ENCODE measurements around the gene GALNT18.

The GALNT18 gene

DNA sequence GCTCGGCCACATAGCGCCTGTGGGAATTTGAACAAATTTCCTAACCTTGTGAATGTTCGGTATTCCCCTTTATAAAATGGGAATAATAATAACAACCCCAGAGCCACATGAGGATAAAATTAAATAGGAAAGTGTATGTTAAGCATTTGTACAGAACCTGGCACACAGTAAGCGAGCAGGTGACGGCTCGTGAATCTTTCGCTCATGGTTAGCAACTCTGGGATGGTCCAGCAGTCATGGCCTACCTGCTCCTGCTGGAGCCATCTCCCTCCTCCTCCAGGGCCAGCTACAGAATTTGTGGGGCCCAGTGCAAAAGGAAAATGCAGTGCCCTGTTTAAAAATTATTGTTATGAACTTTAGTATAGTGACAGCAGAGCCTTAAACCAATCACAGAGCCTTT lies 180.3 kb downstream of the GALNT18 start:
- in situ Hi-C loops (cut with MboI; ENCODE audit: low sequenced_read_pairs): no loop called here

- in situ Hi-C loops (cut with MboI; ENCODE audit: low sequenced_read_pairs): no loop called here
Measured at GRCh38 chr11:11441091-11441490, 180.7 kb downstream of the GALNT18 start.

GRCh38 chr11:11440144-11440543 lies 181.7 kb downstream of the GALNT18 start:
- in situ Hi-C loops (cut with MboI; ENCODE audit: low sequenced_read_pairs): no loop called here

DNA sequence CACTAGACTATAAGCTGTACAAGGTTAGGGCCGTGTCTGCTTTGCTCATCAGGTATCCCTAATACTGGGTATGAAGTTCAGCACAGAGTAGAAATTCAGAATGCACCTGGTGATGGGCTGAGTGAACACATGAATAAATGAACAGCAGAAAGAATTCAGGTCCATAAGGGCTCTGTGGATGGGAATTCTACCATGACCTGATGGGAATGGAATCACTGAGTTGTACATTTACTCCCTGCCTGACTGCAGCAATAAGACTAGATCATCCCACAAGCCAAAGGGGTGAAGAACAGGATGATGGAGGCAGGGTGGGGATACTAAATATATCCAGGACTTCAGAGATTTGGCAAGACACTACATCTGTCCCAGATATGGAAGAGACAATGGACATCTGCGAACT lies 182.2 kb downstream of the GALNT18 start:
- in situ Hi-C loops (cut with MboI; ENCODE audit: low sequenced_read_pairs): no loop called here

DNA sequence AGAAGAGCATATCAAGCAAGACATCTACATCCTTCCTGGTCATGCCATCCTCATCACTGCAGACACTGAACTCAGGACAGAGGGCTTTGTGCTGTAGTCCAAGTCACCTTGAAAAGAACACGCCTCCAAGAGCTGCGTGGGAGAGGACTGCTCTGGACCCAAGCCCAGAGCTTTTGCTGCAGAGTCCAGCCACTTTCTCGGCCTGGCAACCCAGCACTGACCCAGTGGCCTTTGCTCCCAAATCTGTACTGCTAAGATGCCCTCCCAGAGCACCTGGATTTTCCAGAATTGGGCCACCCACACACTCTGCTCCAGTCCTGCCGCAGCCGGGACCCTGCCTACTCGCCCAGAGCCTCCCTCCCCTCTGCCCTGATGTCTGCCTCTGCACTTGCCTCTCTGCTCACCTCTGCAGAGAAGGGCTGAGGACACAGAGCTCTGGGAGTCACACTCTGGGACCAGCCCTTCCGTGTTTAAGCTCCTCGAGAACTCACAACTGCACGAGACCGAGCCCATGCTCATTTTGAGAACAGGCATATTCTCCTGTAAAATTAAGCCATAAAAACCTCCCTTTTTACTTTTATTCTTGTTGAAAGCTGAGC lies 185.0 kb downstream of the GALNT18 start:
- in situ Hi-C loops (cut with MboI; ENCODE audit: low sequenced_read_pairs): no loop called here

DNA sequence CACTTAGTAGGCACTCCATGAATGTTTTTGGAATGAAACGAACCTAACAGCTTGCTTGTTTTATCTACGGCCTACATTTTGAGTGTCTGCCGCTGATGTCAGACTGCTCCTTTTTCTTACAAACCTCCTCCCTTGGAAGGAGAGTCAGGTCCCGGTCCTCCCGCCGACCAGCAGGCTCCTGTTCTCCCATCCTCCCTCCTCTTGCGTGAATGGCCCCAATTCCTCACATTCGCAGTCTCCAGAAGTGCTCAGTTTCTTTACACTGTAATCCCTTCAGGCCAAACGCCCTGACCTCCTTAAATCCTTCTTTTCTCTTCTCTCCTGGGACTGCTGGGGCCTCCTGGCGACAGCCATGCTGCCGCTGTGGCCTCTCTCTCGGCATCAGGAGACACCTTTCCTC lies 186.2 kb downstream of the GALNT18 start:
- in situ Hi-C loops (cut with MboI; ENCODE audit: low sequenced_read_pairs): no loop called here

GRCh38 chr11:11433960-11434359 lies 187.8 kb downstream of the GALNT18 start:
- in situ Hi-C loops (cut with MboI; ENCODE audit: low sequenced_read_pairs): no loop called here

- in situ Hi-C loops (cut with MboI; ENCODE audit: low sequenced_read_pairs): no loop called here
Measured at GRCh38 chr11:11432621-11433319, 189.0 kb downstream of the GALNT18 start.

GRCh38 chr11:11430431-11430830 lies 191.4 kb downstream of the GALNT18 start:
- in situ Hi-C loops (cut with MboI; ENCODE audit: low sequenced_read_pairs): no loop called here

DNA sequence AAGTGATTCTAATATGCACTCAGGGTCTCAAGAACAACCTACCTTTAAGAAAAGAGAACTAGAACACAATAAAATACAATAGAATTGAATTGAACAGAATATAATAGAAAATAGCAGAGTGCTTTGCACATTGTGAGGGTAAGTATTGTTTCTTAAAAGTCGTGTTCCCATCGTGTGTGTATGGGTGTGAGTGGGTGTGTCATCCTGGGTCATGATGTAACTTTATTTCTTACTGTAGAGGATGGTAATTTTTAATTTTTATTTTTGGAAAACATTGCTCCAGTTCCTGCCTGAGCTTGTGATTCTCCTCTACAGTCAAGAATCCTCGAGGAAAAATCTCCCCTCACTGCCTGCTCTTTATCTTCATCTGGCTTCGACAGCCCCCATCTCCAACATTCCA lies 193.1 kb downstream of the GALNT18 start:
- in situ Hi-C loops (cut with MboI; ENCODE audit: low sequenced_read_pairs): no loop called here

- in situ Hi-C loops (cut with MboI; ENCODE audit: low sequenced_read_pairs): no loop called here
Measured at GRCh38 chr11:11427542-11427941, 194.3 kb downstream of the GALNT18 start.

- in situ Hi-C loops (cut with MboI; ENCODE audit: low sequenced_read_pairs): no loop called here
Measured at GRCh38 chr11:11427140-11427539, 194.7 kb downstream of the GALNT18 start.

DNA sequence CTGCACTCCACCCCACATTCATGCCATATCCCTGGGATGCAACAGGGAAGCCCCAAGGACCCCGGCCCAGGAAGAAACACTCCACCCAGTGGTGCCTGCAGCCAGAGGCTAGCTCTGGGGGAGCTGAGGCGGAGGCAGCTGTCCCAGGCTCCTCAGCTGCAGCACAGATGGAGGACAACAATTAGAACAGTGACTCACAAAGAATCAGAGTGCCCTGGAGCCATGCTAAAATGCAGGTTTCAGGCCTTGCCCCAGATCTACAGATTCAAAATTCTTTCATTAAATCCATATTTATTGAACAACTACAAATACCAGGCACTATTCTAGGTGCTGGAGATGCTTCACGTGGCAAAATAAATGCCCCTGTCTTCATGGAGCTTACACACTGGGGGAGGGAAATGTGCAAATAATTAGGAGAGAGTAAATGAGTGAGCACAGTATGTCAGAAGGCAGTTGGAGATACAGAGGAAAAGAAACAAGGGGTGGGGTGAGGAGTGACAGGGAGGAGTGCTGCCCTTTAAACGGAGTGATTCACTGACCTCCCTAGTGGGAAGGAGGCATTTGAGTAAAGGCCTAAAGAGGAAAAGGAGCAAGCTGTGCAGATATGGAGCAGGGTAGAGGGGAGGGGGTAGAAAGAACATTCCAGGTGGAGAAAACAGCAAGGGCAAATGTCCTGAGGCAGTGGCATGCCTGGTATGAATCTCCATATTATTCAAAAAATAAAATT lies 195.4 kb downstream of the GALNT18 start:
- in situ Hi-C loops (cut with MboI; ENCODE audit: low sequenced_read_pairs): no loop called here

DNA sequence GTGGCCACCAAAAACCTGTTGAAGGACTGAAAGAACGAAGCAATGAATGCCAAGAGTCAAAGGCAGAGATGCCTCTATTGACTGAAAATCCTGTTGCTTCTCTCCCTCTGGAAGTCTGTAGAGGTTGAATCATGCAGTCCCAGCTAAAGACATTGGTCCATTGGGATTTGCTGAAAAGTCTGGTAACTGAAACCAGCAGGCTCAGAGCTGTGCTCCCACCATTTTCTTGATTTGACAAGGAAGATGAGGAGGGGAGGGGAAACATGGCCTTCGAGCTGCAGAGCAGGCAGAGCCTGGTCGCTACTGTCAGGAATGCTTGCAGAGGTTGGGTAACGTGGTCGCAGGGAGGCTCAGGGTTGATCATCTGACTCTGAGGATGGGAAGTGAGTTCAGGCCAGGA lies 196.0 kb downstream of the GALNT18 start:
- in situ Hi-C loops (cut with MboI; ENCODE audit: low sequenced_read_pairs): no loop called here

GRCh38 chr11:11424688-11425087 lies 197.1 kb downstream of the GALNT18 start:
- in situ Hi-C loops (cut with MboI; ENCODE audit: low sequenced_read_pairs): no loop called here

- in situ Hi-C loops (cut with MboI; ENCODE audit: low sequenced_read_pairs): no loop called here
Measured at GRCh38 chr11:11422411-11423128, 199.2 kb downstream of the GALNT18 start.

DNA sequence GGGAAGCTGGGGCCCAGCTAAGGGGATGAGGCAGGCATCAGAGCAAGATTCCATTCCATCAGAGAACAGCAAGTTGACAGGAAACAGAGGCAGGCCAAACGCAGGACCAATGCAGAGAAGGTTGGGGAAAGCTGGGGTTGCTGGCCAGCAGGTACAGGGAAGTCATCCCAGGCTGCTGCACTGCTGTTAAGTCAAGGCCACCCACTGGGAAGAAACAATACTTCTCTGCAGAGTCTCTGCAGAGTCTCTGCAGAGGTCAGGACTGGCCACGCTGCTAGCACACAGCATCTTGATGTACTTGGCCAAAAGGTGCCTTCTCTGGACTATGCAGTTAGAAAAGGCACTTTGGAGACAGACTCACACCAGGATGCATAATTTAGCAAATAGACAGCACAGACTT lies 200.3 kb downstream of the GALNT18 start:
- in situ Hi-C loops (cut with MboI; ENCODE audit: low sequenced_read_pairs): no loop called here

DNA sequence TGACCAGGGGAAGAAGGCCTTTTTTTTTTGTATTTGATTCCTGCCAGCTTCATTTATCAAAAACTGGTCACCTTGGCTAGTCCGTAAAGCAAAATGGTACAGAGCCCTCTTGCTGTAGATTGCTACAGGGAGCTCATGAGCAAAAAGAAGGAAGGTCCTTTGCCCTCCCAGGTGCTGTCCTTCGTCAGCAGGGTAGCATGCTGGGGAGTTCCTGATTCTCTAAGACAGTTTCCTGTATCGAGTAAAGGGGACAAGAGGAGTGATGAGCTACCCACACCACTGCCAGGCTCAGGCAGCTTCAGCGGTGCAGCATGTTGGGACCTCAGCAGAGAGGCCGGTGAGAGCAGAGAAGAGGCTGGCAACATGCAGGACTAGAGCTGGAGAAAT lies 200.9 kb downstream of the GALNT18 start:
- in situ Hi-C loops (cut with MboI; ENCODE audit: low sequenced_read_pairs): no loop called here

- in situ Hi-C loops (cut with MboI; ENCODE audit: low sequenced_read_pairs): no loop called here
Measured at GRCh38 chr11:11420191-11420898, 201.5 kb downstream of the GALNT18 start.

DNA sequence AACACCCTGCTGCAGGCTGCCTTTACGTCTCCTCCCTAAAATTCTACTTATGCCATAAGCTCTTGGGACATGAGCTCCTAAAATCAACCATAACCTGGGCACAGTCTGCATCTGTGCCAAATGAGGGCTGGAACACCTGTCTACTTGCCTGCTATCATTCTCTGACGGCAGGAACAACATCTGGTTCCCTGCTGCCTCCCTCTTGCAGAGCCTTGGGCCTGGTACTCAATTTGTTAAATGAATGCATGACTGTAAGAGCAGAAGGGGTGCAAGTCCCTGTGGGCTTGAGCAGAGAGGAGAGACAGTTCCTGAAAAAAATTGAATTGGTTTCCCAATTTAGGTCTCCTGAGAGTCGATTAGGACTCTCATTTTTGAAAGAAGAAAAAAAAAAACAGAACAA lies 202.1 kb downstream of the GALNT18 start:
- in situ Hi-C loops (cut with MboI; ENCODE audit: low sequenced_read_pairs): no loop called here

DNA sequence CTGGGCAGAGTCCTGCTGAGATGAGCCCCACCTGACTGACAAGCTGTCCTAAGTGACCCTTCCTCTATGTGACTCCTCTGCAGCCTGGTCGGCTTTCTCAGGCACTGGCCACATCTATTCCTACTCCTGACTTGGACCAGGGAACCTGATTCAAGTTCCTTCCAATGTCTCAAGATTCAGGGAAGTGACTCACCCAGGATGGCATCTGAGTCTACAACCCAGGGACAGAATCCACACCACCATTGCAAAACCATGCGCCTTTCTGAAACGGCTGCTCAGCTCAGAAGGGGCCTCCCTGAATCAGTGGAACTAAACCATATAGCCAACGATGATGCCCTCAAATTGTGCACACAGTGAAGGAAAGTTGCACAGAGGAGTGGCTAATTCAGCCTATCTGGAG lies 204.9 kb downstream of the GALNT18 start:
- in situ Hi-C loops (cut with MboI; ENCODE audit: low sequenced_read_pairs): no loop called here
